OCI-LY1 (cell line): ENCODE measurements around the gene HBB.

Source experiments
- H2AFZ ChIP-seq: fragments of 200-600 bp; sonication (generic), shearing (Covaris generic); 2 replicates; pipeline ENCODE4 v1.6.0; 2014; ENCODE audit warnings: antibody characterized with exemption, mild to moderate bottlenecking, low read length
- H3F3A ChIP-seq: fragments of 200-600 bp; sonication (generic), shearing (Covaris generic); 2 replicates; pipeline ENCODE4 v1.6.0; 2014; ENCODE audit warnings: mild to moderate bottlenecking, antibody characterized with exemption, low read length, moderate library complexity; ENCODE audit not compliant: insufficient read depth
- H3K27ac ChIP-seq: fragments of 200-600 bp; sonication (generic); 2 replicates; pipeline ENCODE4 v1.5.1; 2014; ENCODE audit warnings: low read length, mixed run types, mild to moderate bottlenecking, low read depth; ENCODE audit not compliant: poor library complexity, severe bottlenecking
- H3K27me3 ChIP-seq: fragments of 200-600 bp; sonication (generic); 2 replicates; pipeline ENCODE4 v1.6.0; 2014; ENCODE audit warnings: antibody characterized with exemption, mild to moderate bottlenecking, low read length, moderate library complexity; ENCODE audit not compliant: insufficient read depth
- H3K36me3 ChIP-seq: fragments of 200-600 bp; sonication (generic); 2 replicates; pipeline ENCODE4 v1.6.1; 2014; ENCODE audit warnings: mild to moderate bottlenecking, antibody characterized with exemption, low read length, moderate library complexity, mixed read lengths; ENCODE audit not compliant: insufficient read depth
- H3K4me1 ChIP-seq: fragments of 200-600 bp; sonication (generic); 2 replicates; pipeline ENCODE4 v1.5.1; 2014; ENCODE audit warnings: mild to moderate bottlenecking, low read length, moderate library complexity; ENCODE audit not compliant: insufficient read depth, severe bottlenecking
- H3K4me2 ChIP-seq: fragments of 200-600 bp; sonication (generic), shearing (Covaris generic); 2 replicates; pipeline ENCODE4 v1.6.1; 2014; ENCODE audit warnings: low read length
- H3K4me3 ChIP-seq: fragments of 200-600 bp; sonication (generic); 2 replicates; pipeline ENCODE4 v1.5.1; 2014; ENCODE audit warnings: low read length, low read depth, mild to moderate bottlenecking, mixed read lengths; ENCODE audit not compliant: poor library complexity, severe bottlenecking
- H3K79me2 ChIP-seq: fragments of 200-600 bp; shearing (Covaris generic); 2 replicates; pipeline ENCODE4 v1.6.1; 2016; ENCODE audit warnings: mixed run types, low read length, mixed read lengths; ENCODE audit not compliant: insufficient read depth
- H3K9ac ChIP-seq: fragments of 200-600 bp; sonication (generic), shearing (Covaris generic); 2 replicates; pipeline ENCODE4 v1.6.1; 2014; ENCODE audit warnings: mild to moderate bottlenecking, low read length, mixed read lengths
- H3K9me2 ChIP-seq: fragments of 200-600 bp; sonication (generic), shearing (Covaris generic); 2 replicates; pipeline ENCODE4 v1.6.1; 2014; ENCODE audit warnings: low read depth, mild to moderate bottlenecking, low read length, mixed read lengths
- H3K9me3 ChIP-seq: fragments of 200-600 bp; shearing (Covaris generic); 2 replicates; pipeline ENCODE4 v1.6.1; 2014; ENCODE audit warnings: low read length, mixed read lengths
- H4K20me1 ChIP-seq: fragments of 200-600 bp; sonication (generic), shearing (Covaris generic); 2 replicates; pipeline ENCODE4 v1.6.0; 2016; ENCODE audit warnings: mild to moderate bottlenecking, low read length; ENCODE audit not compliant: insufficient read depth
- CTCF ChIP-seq: fragments of 200-600 bp; sonication (generic), shearing (Covaris generic); IDR thresholded peaks from 2 replicates; pipeline ENCODE4 v1.5.1; 2017; ENCODE audit warnings: mild to moderate bottlenecking, antibody characterized with exemption, low read length, moderate library complexity, mixed read lengths
- EZH2 ChIP-seq: fragments of 200-600 bp; sonication (generic), shearing (Covaris generic); IDR thresholded peaks from 2 replicates; pipeline ENCODE4 v1.8.0; 2017; ENCODE audit warnings: borderline replicate concordance, mixed run types, mild to moderate bottlenecking, antibody characterized with exemption, low read length, moderate library complexity, mixed read lengths

HBB gene

GRCh38 chr11:5225480-5225871 is 1.4 kb downstream of the HBB start:
- no peak overlapping the region for H2AFZ ChIP-seq
- H3K4me2 ChIP-seq, result no peak overlapping the region
- no peaks in the 10 kb centered on the region for H3K9me2 ChIP-seq
- no peak overlapping the region for H3K4me3 ChIP-seq
- no peaks in the 10 kb centered on the region for H3K9me3 ChIP-seq
- H3K79me2 ChIP-seq, result no peaks in the 10 kb centered on the region
- no peak overlapping the region for H3K27ac ChIP-seq
- H3F3A ChIP-seq, result no peaks in the 10 kb centered on the region
- H3K27me3 ChIP-seq, result no peaks in the 10 kb centered on the region
- TF ChIP-seq EZH2 (no peak), CTCF (no peak)
- H3K4me1 ChIP-seq, result no peaks in the 10 kb centered on the region
- H3K36me3 ChIP-seq, result no peaks in the 10 kb centered on the region
- no peak overlapping the region for H3K9ac ChIP-seq
- H4K20me1 ChIP-seq, result no peaks in the 10 kb centered on the region

GRCh38 chr11:5224538-5225479 is 2.1 kb downstream of the HBB start:
- no peak overlapping the region for H2AFZ ChIP-seq
- TF ChIP-seq EZH2 (no peak), CTCF (no peak)
- no peak overlapping the region for H3K9ac ChIP-seq
- H3K79me2 ChIP-seq, result no peaks in the 10 kb centered on the region
- H3K9me3 ChIP-seq, result no peaks in the 10 kb centered on the region
- H3K4me2 ChIP-seq, result no peak overlapping the region
- no peaks in the 10 kb centered on the region for H3K27me3 ChIP-seq
- H3K27ac ChIP-seq, result no peak overlapping the region
- H4K20me1 ChIP-seq, result no peaks in the 10 kb centered on the region
- no peaks in the 10 kb centered on the region for H3K4me1 ChIP-seq
- H3K9me2 ChIP-seq, result no peaks in the 10 kb centered on the region
- H3K36me3 ChIP-seq, result no peaks in the 10 kb centered on the region
- no peak overlapping the region for H3K4me3 ChIP-seq
- no peaks in the 10 kb centered on the region for H3F3A ChIP-seq

GRCh38 chr11:5223686-5224085 is 3.2 kb downstream of the HBB start:
- no peak overlapping the region for H3K9ac ChIP-seq
- TF ChIP-seq CTCF (no peak), EZH2 (no peak)
- no peaks in the 10 kb centered on the region for H3K4me1 ChIP-seq
- no peak overlapping the region for H2AFZ ChIP-seq
- no peaks in the 10 kb centered on the region for H3K9me2 ChIP-seq
- no peak overlapping the region for H3K4me3 ChIP-seq
- H3F3A ChIP-seq, result no peaks in the 10 kb centered on the region
- no peaks in the 10 kb centered on the region for H3K9me3 ChIP-seq
- H3K27ac ChIP-seq, result no peak overlapping the region
- no peak overlapping the region for H3K4me2 ChIP-seq
- no peaks in the 10 kb centered on the region for H4K20me1 ChIP-seq
- H3K27me3 ChIP-seq, result no peaks in the 10 kb centered on the region
- no peaks in the 10 kb centered on the region for H3K36me3 ChIP-seq
- no peaks in the 10 kb centered on the region for H3K79me2 ChIP-seq
